ENCODE measurements around the gene RNF126. TPM values are rescaled to one million over a fixed set of nuclear protein-coding genes. Genes with fewer than 3 reads are reported as not detected.

The RNF126 gene
- total and polyA plus RNA-seq, 2 experiments from 2014 or later = 95.7 to 112 TPM

- TF ChIP-seq ZNF462 (CRISPR knock-in tag; IDR thresholded peaks at IDR 0.05) (no peak), POLR2AphosphoS5 (IDR thresholded peaks at IDR 0.05; ENCODE audit: low read depth) (no peak), JUNB (IDR thresholded peaks at IDR 0.05; ENCODE audit: unreplicated experiment) (no peak), CTCF (conservative IDR thresholded peaks at IDR 0.05; ENCODE audit: low read depth in 2 of 2) (no peak), STAT1 (IDR thresholded peaks at IDR 0.05; ENCODE audit: unreplicated experiment) (no peak)
These were observed 4.8 kb downstream of the RNF126 start (continued) for GRCh38 chr19:658059-658839.

- Histone ChIP-seq H3K4me2 (no peak overlapping the region), H3K36me3 (ENCODE audit: insufficient read depth) (no peaks in the 10 kb centered on the region), H3F3A (replicated peaks; ENCODE audit: low read depth) (peaks cover 5% of the 10 kb centered on the region; the same call in 1 of the 2 replicates), H3K27me3 (ENCODE audit: insufficient read depth) (no peaks in the 10 kb centered on the region), H3K9me2 (ENCODE audit: insufficient read depth) (no peaks in the 10 kb centered on the region), H3K79me2 (replicated peaks; ENCODE audit: insufficient read depth) (peaks cover 100% of the 10 kb centered on the region), H3K4me3 (no peak overlapping the region), H4K20me1 (replicated peaks; ENCODE audit: insufficient read depth) (peaks cover 52% of the 10 kb centered on the region), H3K27ac (ENCODE audit: low read depth) (no peak overlapping the region), H3K4me1 (ENCODE audit: insufficient read depth) (peaks cover 6% of the 10 kb centered on the region), H2AFZ (no peak overlapping the region)
- DNase-seq (ENCODE audit: low spot score) (no peak), ATAC-seq (no peak)
- no peaks in the 10 kb centered on the region for H3K9me3 Mint-ChIP-seq
- TF ChIP-seq NANOG (IDR thresholded peaks at IDR 0.05; ENCODE audit: borderline replicate concordance) (no peak), JUNB (IDR thresholded peaks at IDR 0.05; ENCODE audit: unreplicated experiment) (no peak), CTCF (conservative IDR thresholded peaks at IDR 0.05; ENCODE audit: low read depth in 2 of 2) (no peak), STAT1 (IDR thresholded peaks at IDR 0.05; ENCODE audit: unreplicated experiment) (no peak), EZH2phosphoT487 (IDR thresholded peaks at IDR 0.05; ENCODE audit: unreplicated experiment) (no peak), POLR2AphosphoS5 (IDR thresholded peaks at IDR 0.05; ENCODE audit: low read depth) (no peak)
- H3K27ac Mint-ChIP-seq = no peak overlapping the region
- no peak overlapping the region for H3K4me3 Mint-ChIP-seq
- peaks cover 8% of the 10 kb centered on the region for H3K27me3 Mint-ChIP-seq (ENCODE audit: insufficient read depth, low read depth, poor library complexity)
- H3K4me1 Mint-ChIP-seq = peaks cover 13% of the 10 kb centered on the region
- peaks cover 15% of the 10 kb centered on the region for H3K36me3 Mint-ChIP-seq (ENCODE audit: low read depth)
These were observed 5.4 kb downstream of the RNF126 start for GRCh38 chr19:657611-658010.
